Effector CD8-positive, alpha-beta T cell (primary cell): Measurements from ENCODE around the gene PDE8A.
A peak's percentile ranks its signal among the peaks of the same experiment; 100 is the strongest.
"Not testable (repeated sequence)": the region's sequence is repeated elsewhere in the genome, so short reads cannot be mapped to it uniquely, and the experiment has no call there.

Experiments
- DNase-seq: peaks from one replicate; lab custom pipeline; 2025; lab: John Stamatoyannopoulos, UW

The PDE8A gene

DNA sequence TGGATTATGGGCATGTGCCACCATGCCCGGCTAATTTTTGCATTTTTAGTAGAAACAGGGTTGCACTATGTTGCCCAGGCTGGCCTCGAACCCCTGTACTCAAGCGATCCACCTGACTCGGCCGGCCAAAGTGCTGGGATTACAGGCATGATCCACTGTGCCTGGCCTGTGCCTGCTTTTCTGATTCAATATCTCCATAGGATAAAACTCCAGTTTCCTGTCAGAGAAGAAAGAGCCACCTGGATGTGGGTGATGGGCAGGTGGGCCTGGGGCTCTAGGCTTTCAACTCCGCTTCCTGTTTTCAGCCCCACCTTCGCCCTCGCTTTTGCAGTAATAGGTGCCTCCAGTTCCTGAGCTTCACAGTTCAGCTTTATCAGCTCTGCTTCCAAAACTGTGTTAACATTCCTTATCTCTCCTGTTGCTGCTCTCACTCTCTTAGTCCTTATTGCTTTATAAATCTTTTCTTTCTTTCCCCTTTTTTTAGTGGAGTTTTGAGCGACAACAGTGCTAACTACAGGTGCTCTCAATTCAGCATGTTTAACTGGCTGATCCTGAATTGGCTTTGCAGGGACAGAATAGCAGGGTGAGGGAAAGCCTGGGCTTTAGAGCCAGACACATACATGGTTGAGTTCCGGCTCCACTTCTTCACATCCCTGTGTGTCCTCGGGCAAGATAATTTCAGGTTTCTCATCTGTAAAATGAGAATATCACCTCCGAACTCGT, 21.1 kb upstream of the PDE8A start:
- no peak for DNase-seq

DNA sequence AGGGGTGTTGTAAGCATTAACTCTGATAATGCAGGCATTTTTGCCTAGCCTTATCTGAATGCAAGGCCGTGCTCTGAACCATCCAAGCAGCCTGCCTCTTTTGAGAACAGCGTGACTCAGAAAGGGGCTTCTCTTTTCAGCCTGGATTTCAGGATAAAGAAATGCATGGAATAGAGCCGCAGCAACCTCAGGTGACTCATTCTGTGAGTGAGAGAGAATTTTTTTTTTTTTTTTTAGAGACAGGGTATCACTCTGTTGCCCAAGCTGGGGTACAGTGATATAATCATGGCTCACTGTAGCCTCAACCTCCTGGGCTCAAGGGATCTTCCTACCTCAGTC, 20.6 kb upstream of the PDE8A start:
- DNase-seq = no peak

DNA sequence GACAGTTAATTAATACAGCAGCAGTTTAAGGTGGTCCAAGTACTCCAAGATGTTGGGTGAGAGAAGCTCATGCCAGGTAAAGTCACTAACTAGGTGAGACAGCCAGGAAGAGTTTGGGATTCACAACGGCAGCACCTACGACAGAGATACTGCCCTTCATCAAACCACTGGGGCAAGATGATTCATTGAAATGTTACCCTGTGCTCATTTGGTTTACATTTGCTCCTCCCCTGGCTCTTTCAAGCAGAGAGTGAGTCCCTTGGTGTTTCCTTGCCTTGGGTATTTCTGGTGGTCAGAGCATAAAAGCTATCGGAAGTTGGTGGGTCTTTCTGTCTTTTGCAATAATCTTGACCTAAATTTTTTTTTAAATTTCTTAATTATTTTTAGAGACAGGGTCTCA, 19.9 kb upstream of the PDE8A start:
- DNase-seq = no peak

DNA sequence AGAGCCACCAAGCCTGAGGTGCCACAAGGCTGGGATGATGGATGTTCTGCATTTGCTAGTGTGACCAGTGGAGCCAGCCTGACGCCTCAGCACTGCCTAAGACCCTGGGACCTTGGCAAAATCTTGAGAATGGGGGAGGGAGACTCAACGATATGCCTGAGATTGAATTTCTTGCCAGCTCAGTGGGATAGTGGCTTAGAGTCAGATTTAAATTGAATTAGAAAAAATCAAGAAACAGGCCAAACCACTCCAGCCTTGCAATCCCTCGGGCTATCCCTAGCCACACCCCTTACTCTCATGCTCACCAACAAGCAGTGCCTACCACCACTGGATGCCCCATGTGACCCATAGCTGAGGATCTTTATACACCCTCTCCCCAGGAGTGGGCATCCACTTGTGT, 18.7 kb upstream of the PDE8A start:
- DNase-seq = no peak

DNA sequence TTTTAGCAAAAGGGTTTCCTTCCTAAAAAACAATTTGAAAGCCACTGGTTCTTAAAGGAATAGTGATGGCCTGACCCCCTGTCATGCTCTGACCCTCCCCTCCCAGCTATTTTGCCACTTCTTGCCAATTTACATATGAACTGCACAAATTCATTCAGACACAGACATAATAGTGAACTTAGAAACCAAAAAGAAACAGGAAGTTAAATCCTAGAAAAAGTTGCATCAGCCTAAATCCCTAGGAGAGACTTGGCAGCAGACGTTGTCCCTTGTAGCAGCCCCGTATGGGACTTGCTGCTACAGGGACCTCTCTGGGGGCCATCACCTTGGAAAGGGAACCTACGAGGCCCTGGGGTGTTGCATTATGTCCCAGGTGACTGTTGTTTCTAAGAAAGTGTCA, 14.3 kb upstream of the PDE8A start:
- DNase-seq = no peak

DNA sequence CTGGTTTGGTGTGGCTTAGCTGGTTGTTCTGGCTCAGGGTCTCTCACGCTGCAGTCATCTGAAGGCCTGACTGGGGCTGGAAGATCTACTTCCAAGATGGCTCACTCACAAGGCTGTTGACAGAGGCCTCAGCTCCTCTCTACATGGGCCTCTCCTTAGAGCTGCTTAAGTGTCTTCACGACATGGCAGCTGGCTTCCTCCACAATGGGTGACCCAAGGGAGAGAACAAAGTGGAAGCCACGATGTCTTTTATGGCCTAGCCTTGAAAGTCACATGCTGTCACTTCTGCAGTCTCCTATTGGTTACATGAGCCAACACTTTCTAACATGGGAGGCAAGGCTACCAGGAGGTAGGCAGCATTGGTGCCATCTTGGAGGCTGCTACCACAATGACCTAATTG, 13.4 kb upstream of the PDE8A start:
- DNase-seq = no peak

DNA sequence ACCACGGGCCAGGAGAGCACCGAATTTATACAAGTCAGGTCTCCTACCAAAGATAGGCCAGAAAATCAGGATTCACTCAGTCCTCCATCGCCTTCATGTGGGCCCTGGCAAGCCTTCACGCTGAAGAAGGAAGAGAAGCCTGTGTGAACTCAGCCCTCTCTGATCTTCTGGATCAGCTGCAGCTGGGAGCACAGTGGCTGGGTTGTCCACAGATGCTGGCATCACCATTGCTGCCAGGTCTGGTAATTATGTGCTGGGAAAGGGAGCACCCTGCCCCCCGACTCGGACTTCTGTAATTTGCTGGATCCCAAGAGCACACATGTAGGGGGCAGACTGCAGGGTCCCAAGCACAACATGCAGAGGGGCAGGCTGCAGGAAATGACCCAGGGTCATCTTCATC, 12.4 kb upstream of the PDE8A start:
- DNase-seq = no peak

DNA sequence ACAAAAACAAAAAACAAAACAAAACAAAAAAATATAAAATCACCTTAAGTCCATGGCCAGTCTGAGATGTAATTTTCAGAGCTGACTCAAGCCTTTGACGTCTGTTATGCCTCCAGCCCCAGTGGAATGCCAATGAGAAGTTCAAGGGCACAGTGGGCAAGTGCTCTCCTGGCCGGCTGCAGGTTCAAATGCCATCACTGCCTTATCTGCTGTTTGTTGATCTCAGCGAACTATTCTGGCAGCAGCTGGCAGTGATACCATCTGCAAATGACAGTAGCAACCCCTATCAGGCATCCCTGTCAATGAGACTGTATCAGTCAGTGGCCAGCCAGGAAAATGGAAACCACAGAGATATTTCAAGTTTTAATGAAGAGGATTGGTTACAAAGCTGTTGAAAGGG, 10.8 kb upstream of the PDE8A start:
- no peak for DNase-seq

DNA sequence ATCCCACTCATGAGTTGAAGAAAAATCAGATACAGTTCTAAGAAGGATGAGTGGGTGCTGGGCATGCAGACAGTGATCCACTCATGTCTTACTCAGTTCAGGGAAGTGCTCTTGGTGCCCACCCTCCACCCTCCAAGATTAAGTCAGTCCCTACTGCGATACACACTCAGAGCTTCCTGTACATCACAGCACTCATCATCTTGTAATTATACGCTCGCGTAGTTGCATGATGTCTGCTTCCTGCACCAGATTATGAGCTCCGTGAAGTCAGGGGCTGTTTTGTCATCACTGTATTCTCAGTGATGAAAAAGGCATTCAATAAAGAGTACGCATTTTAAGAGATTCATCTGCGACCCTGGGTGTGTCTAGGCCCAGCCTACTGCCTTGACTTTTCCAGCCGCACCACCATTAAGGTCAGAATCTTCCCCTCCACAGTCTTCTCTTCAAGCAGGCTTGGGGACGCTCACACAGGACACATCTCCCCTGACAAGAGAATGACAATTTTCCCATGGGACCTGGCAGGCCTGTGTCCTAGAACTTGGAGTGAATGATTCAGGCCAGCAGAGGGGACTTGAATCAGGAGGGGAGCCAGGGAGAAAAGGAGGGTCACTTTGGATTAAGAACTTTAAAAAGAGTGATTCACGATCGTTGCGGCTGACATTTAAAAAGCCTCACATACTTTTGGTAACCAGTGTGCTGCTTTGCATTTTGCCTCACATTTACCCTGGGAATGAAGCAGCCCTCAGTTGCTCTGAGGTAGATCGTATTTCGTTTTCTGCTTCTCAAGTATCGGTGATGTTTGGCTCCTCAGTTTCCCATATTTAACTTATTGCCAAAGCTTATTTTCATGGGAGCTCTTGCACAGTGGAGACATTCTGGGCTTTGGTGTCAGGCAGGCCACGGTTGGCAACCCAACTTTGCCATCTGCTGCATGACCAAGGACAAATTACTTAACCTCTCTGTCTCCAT, 7.9 kb upstream of the PDE8A start:
- no peak for DNase-seq

DNA sequence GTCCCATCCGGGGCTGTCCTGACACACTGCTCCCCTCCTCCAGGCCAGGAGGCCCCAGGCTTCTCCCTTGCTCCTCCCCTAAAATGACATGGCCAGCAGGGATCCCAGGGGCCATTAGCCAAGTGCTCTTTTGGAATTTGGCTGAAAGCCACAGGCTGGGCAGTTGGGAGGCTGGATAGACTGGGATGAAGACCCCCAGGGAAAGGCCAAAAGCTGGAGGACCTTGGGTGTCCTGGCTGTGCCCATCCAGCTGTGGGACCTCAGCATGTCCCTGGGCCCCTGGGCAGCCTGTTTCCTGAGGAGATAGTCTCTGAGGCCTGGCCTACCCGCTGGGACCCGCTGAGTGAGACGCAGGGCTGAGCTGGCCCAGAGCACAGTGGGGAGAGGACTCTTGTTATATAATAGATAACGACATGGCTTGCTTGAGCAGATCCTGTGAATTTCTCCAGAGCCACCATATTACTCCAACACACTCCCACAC, 5.7 kb upstream of the PDE8A start:
- no peak for DNase-seq

DNA sequence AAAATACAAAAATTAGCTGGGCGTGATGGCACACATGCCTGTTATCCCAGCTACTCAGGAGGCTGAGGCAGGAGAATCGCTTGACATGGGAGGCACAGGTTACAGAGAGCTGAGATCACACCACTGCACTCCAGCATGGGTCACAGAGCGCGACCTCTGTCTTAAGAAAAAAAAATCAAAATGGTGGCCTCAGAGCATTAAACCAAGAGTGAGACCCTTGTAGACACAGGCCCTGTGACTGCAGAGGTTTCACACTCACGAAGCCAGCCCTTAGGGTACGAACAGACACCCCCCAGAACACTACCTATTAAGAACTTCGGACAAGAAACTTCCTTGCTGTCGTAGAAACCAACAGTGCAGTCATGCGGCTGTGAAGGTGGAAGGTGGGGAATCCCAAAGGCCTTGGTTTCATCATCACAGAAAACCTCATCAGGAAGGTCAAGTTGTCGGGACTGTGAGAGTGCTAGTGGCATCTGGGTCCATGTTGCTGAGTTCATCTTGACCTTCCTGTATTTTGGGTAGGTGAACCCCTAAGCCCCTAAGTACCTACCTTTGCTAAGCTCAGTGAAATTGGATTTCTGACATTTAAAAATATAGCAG, 4.8 kb upstream of the PDE8A start:
- DNase-seq = no peak

DNA sequence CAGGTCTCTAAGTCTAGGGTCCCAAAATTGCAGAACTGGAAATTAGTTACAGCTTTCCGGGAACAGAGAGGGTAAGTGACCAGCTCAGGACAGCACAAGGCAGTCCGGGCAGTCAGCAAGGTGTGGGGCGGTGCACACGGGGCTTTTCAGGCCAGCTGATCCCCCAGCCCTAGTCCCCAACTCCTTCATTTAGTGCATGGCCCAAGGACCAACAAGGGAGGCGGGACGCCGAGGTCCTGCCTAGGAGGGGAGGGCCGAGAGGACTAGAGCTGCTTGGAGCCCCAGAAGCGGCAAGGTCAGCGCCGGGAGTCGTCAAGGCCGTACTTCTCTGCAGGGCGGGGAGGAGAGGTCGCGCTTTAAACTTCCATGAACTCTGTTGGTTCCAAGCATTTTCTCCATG, 2.0 kb upstream of the PDE8A start:
- DNase-seq = no peak

DNA sequence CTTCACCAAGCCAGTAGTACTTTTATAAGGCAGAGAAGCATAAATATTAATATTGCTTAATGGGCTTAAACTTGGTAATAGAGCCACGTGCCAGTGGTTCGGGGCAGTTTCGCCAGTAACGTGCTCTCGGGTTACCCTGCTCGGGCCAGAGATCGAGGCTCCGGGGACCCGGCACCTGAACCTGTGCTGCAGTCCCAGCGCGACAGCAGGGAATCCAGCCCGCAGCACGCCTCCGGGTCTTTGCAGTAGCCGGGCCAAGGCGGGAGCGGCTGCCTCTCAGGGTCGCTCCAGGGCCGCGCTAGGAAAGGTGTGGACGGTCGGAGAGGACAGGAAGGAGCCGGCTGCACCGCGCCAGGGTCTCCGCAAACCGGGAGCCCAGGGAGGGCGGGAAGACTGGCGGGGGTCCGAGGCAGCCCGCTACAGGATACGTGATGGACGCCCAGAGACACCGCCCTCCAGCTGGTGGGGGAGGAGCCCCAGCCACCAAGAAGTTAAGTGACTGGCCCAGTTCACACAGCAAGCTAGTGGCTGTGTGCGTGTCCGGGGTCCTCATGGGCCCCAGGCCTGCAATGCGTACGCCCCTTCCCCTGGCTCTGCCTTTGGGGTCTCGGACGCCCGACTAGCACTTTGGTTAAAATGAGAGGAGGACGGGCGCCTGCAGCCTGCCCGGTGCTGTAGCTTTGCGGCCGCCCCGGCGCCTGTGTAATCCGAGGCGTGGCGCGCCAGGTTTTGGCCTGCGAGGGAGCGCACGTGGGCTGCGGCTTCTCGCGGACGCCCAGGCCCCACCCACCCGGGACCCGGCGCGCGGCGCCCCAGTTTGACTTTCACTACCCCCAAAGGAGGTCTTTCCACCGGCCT, 1.2 kb upstream of the PDE8A start:
- peak; percentile 85 for DNase-seq

DNA sequence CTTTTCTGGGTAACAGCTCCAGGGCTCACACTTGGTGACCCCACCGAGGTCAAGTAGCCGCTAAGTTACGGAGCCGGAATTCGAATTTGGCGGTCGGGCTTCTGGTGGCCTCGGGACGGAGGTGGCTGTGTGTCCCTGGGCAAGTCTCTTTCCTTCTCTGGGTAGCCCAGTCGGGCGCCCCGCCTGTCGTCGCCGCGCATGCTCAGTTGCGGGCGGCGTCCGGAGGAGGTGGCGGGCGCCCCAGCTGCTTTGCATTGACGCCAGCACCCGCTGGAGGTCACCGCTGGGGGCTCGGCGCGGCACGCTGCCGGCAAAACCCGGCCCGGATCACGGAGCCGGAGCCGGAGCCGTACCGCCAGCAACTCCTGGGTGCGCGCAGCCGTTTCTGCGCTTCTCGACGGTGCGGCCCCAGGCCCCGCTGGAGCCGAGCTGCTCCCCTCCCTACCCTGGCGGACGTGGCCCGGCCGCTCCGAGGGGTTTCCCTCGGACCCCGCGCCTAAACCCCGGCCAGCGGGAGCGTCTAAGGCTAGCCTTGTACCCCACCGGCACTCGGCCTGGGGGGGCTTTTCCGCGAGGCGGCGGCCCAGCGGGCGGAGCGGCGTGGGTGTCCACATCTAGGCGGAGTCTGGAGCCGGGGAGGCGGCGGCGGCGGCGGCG, 474 bp upstream of the PDE8A start:
- peak; percentile 91 for DNase-seq

DNA sequence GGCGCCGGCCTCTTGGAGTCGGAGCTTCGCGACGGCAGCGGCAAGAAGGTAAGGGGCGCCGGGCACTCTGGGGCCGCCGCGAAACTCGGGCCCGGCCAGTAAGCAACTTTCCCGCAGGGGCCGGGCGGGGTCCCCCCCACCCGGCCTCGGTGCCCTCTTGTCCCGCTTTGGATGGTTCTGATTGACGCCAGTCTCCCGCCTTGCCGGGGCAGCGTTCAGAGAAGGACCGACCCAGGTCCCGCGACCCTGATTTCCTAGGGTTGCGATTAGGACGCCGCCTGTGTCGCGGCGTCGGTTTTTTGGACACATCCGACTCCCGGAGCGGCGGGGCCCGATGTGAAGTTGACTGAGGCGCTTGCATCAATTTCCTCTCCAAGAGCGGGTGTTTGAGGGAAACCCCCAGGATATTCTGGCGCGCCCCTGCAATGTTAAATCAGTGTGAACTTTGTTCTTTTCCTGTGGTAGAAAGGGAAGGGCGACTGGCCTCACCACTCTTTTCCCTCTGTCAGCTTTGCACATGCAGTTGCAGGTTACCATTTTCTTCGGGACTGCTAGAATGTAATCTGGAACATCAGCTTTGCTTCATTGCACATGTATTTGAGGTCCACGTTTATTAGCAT, 755 bp downstream of the PDE8A start:
- DNase-seq = peak; percentile 39

DNA sequence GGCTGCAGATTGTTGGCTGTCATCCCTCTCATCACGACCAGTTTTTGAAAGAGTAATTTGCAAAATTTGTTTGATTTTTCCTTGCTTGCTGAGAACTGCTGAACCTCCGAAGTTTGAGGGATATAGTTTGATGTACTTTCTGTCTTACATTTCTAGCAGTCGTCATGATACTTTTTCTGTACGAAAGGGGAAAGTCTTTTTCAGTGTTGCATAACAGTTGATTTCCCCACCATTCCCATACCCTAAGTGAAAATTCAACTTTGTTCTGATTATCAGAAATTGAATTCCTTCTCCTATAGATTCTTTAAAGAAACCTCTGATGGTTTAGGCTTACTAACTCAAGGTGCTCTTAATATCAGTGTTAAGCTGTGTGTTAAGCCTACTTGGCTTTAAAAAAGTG, 1.6 kb downstream of the PDE8A start:
- no peak for DNase-seq

DNA sequence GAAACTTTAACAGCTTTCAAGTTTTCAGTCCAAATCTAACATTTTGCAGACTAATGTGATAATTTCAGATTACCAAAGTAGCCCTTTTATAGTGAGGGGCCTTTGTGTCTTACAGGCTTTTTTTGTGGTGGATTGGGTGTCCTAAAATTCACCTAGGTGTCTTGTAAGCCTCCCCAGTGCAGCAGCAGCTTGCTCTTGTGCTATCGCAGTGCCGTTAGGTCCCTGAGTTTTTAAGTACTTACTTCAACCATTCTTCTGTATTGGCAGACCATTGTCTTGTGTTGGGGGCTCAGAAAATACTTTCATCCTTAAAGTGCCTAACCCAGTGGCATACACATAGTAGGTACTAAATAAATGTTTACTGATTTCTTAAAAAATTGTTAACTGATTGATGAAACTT, 2.1 kb downstream of the PDE8A start:
- no peak for DNase-seq

DNA sequence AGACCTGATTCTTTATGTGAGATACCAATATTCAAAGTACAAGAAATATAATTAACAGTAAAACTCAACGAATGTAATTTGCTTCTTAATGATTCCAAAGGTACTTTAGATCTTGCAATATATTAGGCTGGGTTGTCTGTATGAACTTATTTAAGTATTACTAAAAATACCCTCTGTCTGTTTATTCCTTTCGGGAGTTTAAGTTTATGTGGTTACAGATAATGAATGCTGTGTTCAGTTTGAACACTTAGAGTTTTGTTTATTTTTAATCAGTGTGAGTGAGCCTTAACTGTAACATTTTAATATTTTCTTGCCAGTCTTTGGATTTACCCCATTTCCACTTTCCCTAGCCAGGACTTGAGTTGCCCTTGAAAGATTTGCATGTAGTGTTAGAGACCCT, 3.5 kb downstream of the PDE8A start:
- DNase-seq = no peak

DNA sequence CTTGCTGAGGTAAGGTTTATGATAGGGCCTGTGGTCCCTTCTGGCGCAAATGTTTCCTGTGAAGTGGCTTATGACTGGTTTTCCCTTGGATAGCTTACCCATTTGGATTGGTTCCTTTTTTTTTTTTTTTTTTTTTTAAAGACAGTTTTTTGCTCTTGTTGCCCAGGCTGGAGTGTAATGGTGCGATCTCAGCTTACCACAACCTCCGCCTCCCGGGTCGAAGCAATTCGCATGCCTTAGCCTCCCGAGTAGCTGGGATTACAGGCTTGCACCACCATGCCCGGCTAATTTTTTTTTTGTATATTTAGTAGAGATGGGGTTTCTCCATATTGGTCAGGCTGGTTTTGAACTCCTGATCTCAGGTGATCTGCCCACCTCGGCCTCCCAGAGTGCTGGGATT, 5.7 kb downstream of the PDE8A start:
- not testable (repeated sequence) for DNase-seq

DNA sequence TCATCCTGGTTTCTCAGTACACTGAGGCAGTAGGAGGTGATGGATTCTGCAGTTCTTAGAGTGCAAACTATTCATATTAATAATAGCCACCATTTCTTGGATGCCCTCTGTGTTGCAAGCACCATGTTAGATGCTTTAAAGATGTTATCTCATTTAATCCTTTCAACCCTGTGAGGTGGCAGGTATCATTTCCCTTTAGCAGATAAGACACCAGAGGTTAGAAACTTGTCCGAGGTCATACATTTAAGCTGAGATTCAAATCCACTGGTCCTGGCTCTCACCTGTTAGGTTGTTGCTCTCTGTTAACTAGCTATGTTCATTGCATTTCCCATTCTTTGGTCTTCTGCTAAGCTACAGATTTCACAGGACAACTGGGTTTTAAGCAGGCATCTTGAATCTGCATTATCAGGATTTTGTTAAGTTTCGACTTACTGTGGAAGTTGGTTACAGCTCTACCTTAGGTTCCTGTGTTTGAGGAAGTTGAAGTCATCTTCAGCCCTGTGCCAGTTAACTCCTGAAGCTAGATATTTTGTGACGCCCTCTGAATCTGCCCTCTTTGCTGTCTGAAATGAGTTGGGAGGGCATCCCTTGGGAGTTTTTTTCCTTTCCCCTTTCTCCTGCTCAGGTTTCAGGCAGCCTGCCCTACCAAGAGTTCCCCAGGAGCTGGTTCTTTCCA, 6.4 kb downstream of the PDE8A start:
- no peak for DNase-seq
